GM18873 (cell line): ENCODE data around the gene VIT.
"Not testable (repeated sequence)": the region's sequence is repeated elsewhere in the genome, so short reads cannot be mapped to it uniquely, and the experiment has no call there.

Experiments used
- ATAC-seq: cut with Tn5 transposase; IDR thresholded peaks from one replicate; pipeline ENCODE4 v1.9.1; 2021; ENCODE audit warnings: mild to moderate bottlenecking, moderate library complexity, moderate number of reproducible peaks; ENCODE audit not compliant: unreplicated experiment, low FRiP score

The VIT gene

GRCh38 chr2:36677996-36678605 is 18.4 kb upstream of the VIT start:
- ATAC-seq, result no peak

GRCh38 chr2:36678856-36679255 is 17.7 kb upstream of the VIT start:
- no peak for ATAC-seq

GRCh38 chr2:36680012-36680411 is 16.5 kb upstream of the VIT start:
- ATAC-seq, result no peak

- ATAC-seq, result no peak
Measured at GRCh38 chr2:36682562-36682961, 13.9 kb upstream of the VIT start.

GRCh38 chr2:36683002-36683401 is 13.5 kb upstream of the VIT start:
- no peak for ATAC-seq

- ATAC-seq, result not testable (repeated sequence)
Measured at GRCh38 chr2:36688291-36688690, 8.2 kb upstream of the VIT start.

GRCh38 chr2:36689013-36689412 is 7.5 kb upstream of the VIT start:
- not testable (repeated sequence) for ATAC-seq

- ATAC-seq, result no peak
Measured at GRCh38 chr2:36692121-36692520, 4.4 kb upstream of the VIT start.

- no peak for ATAC-seq
Measured at GRCh38 chr2:36693825-36694224, 2.7 kb upstream of the VIT start.

- ATAC-seq, result no peak
Measured at GRCh38 chr2:36695746-36696415, 626 bp upstream of the VIT start.

GRCh38 chr2:36697424-36698066 is 1.0 kb downstream of the VIT start:
- ATAC-seq, result no peak

GRCh38 chr2:36698993-36699392 is 2.5 kb downstream of the VIT start:
- ATAC-seq, result no peak

- no peak for ATAC-seq
Measured at GRCh38 chr2:36700311-36700710, 3.8 kb downstream of the VIT start.

- ATAC-seq, result no peak
Measured at GRCh38 chr2:36701391-36701795, 4.9 kb downstream of the VIT start.

- no peak for ATAC-seq
Measured at GRCh38 chr2:36701918-36702317, 5.4 kb downstream of the VIT start.

GRCh38 chr2:36702781-36703180 is 6.3 kb downstream of the VIT start:
- ATAC-seq, result no peak

GRCh38 chr2:36704475-36705150 is 8.1 kb downstream of the VIT start:
- no peak for ATAC-seq

GRCh38 chr2:36705326-36706020 is 9.0 kb downstream of the VIT start:
- no peak for ATAC-seq

- ATAC-seq, result no peak
Measured at GRCh38 chr2:36706021-36706876, 9.7 kb downstream of the VIT start.

- ATAC-seq, result no peak
Measured at GRCh38 chr2:36707050-36707449, 10.5 kb downstream of the VIT start.
